HG02763 (cell line): ENCODE data around the gene ANTXR2.

Source experiments
- ATAC-seq: cut with Tn5 transposase; IDR thresholded peaks from one replicate; pipeline ENCODE4 v1.9.1; 2021; ENCODE audit warnings: mild to moderate bottlenecking, moderate library complexity; ENCODE audit not compliant: unreplicated experiment

Gene ANTXR2

DNA sequence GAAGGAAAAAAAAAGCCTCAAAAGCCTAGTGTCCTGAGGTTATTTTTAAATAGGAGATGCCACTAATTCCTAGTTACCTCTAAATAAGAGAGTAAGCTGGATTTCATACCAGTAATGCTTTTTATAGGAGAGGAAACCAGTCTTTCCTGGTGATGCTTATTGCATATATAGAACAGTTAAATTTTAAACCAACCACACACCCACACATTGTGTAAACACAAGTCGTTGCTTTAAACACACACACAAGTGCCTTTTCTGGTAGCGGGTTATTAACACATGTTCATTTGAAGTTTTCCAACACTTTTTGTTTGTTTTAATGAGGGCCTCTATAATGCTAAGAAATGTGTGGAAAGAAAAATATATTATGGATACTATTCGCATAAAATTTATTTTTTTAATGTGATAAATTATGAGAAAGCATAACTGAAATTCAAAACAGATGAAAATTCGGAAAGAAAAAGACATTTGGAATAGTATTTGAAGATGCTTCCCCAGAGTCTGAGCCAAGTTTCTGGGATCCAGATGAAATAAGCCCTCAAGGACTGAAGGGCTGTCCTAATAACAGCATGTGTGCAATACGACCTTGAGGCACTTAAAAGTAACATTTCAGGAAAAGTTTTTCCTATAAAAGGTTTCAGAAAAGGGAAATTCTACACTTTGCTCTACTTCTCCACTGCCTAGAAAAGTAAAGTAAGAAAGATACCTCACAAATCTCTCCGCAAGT is 2.0 kb downstream of the ANTXR2 start:
- no peak for ATAC-seq

DNA sequence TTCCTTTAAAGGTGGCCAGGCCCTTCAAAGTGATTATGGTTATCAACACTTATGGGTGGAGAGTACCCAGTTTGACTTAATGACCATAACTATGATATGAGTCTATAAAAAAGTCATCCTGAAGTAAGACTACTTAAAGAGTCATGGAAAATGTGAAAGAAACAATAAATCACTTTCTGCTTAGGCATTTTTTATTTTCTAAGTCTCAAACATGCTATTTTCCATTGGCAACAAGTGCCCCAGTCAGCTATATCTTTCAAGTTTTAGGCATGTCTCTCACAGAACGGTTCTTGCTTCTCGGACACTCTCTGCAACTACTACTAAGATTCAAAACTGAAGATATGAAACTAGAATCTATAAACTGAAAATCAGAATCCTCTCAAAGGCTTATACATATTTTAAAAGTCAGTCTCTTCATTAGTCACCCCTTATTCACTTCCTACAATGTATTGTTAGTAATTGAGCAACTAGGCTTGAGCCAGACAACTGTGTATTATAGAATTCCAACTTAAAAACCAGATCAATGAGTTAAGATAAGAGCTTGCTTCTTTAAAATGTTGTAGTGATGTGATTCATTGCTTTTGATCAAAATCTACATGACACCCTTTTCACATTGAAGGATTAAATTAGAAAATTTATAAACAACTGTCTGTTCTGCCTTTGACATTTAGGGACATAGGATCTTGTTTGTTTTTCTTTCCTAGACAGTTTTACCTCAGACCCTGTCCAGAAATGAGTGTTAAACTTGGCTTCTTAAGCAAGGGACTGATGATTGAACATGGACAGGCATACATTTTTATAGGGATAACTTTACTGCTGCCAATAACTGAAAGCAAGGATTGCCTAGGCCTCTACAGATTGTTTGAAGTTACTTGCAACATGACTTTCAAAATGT is 2.9 kb downstream of the ANTXR2 start:
- no peak for ATAC-seq

DNA sequence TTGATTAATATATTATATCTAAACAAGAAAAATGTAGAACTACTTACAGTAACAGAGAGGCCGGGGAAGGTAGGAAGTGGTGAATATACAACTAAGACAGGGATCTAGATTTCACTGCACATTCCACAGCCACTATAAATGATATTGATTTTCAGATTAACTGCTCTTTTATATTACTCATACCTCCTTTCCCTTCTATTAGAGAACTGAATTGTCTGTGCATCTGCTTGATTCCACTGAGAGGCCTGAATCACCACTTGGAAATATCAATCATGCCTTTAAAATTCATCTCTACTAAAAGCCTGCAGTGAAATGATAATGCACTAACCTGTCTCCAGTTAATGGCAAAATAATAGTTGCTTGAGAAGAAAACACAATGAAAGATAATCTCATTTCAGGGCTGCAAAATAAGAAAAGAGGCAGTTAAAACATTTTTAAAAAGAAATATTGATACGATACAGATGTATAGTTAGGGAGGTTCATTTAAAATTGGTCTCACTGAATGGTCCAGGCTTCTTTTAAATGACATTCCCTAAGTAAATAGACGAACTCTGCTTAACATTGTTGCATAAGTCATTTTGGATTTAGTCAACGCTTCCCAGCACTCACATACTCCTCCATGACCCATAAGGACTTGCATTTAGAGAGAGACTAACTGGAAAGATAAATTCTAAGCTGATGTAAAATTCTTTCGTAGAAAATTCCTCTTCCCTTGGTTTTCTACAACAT is 3.8 kb downstream of the ANTXR2 start:
- ATAC-seq: no peak

GRCh38 chr4:80065601-80066000 is 7.4 kb downstream of the ANTXR2 start:
- ATAC-seq: no peak

DNA sequence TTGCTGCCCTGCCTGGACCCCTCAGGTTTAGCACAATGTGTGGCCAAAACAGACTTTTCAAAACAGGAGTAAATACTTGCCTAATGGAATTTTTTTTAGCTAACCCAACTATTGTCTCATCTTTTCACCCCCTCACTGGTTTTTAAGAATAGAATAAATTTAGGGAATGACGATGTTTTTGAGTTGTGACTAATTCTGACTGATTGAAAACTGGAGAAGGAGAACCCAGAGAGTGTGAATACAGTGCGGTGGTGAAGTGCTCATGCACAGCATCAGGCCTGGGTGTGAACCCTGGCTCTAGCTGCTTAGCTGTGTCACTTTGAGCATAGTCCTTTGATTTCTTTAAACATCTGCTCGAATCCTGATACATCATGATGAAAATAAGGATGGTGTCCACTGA is 10.5 kb downstream of the ANTXR2 start:
- no peak for ATAC-seq

DNA sequence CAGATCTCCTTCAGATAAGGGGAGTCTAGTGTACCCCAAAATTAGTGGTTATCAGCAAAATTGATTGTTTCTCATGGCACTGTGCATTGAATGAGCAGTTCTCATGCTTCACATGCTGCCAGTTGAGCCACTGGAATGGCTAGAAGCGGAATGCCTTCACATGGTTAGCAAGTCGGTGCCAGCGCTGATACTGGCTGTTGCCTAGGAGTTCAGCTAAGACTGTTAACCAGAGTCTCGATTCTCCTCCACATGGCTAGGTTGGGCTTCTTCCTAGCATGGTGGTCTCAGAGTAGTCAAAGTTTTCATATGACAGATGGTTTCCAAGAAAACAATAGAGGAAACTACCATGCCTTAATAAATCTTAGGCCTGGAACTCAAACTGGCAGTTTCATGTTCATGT is 12.2 kb downstream of the ANTXR2 start:
- no peak for ATAC-seq

DNA sequence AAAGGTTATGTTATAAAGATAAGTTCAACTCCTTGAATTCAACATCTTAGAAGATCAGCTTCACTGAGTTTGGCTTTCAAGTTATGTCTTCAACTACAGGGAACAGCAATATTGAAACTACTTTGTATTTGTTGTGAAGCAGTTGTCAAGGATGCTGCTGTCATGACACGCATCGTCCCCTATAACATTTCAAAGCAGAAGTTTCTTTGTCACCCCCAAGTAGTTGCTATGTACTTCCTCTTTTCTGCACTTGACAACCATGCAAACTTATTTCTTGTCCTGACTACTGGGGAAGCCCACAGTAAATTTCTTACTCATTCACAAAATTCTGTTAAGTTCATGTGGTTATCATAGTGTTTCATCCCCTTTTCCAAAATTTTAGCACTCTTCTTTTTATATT is 14.3 kb downstream of the ANTXR2 start:
- ATAC-seq: peak; percentile 99

- ATAC-seq: no peak
These were observed 18.7 kb downstream of the ANTXR2 start for GRCh38 chr4:80054375-80054774.

DNA sequence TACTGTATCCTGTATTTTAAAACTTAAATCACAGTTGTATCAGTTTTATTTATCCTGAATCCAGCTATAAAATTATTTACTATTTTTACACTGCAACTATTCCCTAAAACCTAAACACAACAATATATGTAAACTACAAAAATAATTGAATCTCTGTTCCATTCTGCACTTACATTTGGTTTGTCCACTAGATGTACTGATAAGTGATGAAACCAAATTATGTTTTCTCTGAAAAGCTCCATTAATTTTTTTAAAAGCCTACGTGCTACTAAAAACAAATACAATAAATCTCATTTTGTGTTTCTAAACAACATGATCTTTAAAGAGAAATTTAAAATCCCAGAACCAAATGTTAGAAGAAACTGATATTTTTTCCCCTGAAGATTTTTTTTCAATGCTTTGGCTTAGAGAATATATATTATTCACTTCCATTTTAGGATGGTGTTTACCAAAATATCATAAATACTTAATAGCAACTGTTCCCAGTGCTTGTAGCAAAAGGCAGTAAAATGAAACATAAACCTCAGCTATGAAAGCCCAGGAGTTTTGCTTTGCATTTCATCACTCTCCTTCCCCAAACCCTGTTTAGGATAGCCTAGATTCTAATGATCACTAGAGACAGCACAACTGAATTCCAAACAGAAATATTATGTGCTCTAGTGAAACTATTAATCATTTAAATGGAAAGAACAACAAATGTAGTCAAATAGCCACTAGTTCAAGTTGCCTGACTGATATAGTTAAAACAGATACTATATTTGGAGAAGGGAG is 19.7 kb downstream of the ANTXR2 start:
- ATAC-seq: no peak

- ATAC-seq: no peak
These were observed 23.1 kb downstream of the ANTXR2 start for GRCh38 chr4:80049813-80050534.

DNA sequence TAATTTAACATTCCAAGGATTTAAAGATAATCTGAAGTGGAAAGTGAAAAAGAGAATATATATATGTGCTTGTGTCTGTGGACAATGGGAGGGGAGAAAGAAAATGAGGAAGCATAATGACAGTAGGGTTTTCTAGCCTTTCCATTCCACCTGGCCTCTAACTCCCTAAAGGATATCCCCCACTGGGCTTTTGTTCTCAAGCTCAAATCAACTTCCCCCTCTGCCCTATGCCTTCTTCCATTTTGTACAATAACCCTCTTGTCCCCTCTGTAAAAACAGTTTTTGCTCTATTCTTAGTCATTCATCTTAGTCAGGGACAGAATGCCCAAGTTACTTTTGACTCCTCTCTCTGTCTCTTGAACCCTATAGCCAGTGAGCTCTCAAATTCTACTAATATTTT is 23.6 kb downstream of the ANTXR2 start:
- ATAC-seq: no peak

DNA sequence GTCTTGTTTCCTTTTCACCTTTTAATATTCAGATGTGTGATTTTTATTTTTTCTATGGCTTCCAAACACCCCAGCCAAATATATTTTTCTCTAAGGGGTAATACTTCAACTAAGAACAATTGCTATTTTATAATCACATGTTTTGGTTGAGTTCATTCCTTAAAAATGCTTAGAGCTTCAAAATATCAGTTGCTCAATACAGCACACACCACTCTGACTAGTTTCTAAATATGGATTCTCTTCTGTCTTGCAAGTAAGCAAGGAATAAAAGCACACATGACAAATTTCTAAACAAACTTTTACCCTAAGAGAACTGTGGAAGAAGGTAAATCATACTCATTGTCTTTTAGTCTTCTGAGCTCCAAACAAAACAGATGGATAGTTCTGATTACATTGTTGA is 27.2 kb downstream of the ANTXR2 start:
- ATAC-seq: no peak

- no peak for ATAC-seq
These were observed 29.5 kb downstream of the ANTXR2 start for GRCh38 chr4:80043541-80043940.

- ATAC-seq: no peak
These were observed 30.2 kb downstream of the ANTXR2 start for GRCh38 chr4:80042821-80043220.

DNA sequence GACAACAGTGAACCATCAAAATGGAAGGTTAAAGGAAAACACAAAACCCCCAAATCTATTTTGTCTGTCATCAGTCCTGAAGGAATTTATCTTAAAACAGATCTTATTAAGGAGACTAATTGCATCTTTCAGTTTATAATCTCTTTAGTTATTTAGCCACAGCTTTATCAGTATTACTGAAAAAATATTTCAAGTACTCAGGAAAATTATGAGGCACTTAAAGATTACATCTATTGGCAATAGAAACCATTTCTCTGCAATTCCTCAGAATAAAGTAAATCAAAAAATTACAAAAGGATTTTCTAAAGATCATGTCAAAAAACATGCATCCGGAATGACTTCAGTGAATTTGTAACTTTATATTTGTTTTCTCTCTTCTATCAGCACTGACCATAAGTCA is 35.2 kb downstream of the ANTXR2 start:
- ATAC-seq: no peak

DNA sequence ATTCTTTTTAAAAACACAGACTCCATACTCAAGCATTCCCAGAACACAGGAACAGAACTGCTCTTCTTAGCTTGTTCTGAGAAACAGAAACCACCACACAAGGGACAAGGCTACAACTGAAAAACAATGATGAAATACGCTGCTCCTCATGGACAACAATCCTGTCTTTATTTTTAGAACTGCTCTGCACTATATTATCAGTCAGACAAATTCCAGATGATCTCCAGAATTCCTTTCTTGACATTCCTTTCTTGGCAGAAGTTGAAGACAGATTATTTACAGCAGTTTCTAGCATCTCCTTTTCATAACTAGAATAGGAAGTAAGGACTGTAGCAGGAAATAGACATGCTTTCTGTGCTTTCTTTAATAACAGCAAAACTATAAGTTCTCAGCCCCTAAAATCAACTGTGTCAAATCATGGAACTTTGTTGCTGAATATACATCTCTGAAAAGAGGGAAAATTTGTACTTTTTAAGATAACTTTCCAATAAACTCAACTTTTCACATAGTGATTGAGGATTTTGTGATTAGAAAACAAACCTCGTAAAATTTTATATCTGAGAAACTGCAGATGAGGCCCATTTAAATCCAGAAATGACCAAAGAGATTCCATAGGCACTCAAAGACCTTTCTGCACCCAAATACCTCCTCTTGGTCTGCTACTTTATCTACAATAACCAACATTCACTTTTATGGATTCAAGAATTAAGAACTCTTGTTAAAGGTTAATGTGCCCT is 35.9 kb downstream of the ANTXR2 start:
- ATAC-seq: no peak

DNA sequence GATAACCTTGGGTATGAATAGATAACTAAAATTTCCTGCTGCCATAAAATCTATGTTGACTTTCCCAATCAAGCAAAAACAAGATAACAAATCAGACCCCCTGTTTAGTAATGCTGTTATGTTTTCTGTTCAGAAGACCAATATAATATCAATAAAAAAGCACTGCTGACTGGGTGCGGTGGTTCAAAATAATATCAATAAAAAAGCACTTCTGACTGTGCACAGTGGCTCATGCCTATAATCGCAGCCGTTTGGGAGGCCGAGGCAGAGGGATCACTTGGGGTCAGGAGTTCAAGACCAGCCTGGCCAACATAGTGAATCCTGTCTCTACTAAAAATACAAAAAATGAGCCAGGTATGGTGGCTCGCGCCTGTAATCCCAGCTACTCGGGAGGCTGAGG is 36.7 kb downstream of the ANTXR2 start:
- ATAC-seq: no peak

- no peak for ATAC-seq
These were observed 37.7 kb downstream of the ANTXR2 start for GRCh38 chr4:80035336-80035735.

GRCh38 chr4:80033581-80033980 is 39.4 kb downstream of the ANTXR2 start:
- no peak for ATAC-seq

DNA sequence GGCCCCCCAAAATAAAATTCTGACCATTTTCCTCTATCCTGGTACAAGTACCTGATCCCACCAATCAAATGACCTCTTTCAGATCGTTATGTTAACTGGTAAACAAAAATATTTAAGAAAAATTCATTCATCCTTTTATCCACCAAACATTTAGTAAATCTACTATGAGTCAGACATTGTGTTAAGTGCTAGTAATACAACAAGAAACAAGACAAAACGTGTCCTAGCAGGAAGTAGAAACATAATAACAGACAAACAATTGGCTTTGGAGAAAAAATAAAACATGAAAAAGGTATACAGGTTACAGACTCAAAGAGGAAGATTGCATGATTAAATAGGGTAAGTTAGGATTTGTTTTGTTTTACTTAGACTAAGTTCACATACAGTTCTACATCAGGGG is 43.7 kb downstream of the ANTXR2 start:
- ATAC-seq: no peak
